Activated CD4-positive, alpha-beta T cell treated with anti-CD3 and anti-CD28 coated beads for 1 hour (primary cell): ENCODE data around the gene TDRD6.
"Not testable (repeated sequence)": the region's sequence is repeated elsewhere in the genome, so short reads cannot be mapped to it uniquely, and the experiment has no call there.

Experiments
- DNase-seq: peaks from one replicate; pipeline ENCODE4 v3.0.0-alpha.2; 2020

TDRD6 gene

DNA sequence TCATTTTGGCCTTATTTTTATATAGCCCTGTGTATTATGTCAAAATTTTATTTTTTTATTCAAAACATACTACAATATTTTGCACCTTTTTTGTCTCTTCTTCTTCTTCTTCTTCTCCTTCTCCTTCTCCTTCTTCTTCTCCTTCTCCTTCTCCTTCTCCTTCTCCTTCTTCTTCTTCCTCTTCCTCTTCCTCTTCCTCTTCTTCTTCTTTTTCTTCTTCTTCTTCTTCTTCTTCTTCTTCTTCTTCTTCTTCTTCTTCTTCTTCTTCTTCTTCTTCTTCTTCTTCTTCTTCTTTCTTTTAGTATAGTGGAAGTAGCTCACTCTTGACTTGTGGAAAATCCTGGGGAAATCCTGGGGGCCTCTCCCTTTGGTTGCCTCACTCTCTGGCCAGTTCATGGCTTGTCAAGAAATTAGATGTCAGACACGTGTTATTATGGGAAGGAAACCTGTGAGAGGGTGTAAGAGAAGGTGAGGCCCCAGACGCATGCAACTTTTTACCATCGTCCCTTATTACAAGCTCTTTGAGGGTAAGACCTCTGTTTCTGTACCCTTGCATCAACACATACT, 56.6 kb downstream of the TDRD6 start:
- not testable (repeated sequence) for DNase-seq

DNA sequence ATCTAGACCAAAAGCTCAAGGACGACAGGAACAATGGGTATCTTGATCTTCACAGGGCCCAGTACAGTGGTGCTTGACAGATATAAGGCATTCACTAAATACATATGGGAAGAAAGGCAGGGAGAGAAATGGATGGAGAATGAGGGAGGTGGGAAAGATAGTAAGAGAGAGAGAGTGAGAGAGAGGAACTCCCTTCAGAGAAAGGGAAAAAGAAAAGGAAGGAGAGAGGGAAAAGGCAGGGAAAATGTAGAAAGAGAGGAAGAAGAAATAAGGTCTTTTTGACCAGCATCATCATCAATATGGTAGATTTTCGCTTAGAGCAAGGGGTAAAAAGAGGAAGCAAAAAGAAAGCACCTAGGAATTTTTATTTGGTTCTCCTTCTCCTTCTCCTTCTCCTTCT, 58.3 kb downstream of the TDRD6 start:
- DNase-seq, result no peak

DNA sequence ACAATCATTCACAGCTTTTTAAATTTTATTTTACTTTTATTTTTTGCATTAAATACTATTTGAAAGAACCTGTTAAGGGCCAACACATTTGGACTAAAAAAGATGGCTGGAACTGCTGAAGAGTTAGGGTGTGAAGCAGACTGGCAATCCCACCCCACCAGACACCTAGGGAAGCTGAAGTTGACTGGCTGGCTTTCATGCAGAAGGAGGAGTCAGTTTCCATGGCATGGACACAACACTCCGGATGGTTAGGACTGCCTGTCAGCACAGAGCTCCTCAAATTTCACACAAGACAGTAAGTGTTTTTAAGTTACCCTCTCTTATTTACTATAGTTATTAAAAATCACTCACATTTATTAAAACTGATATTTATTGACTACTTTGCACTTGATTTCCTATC, 59.0 kb downstream of the TDRD6 start, which contains the start of gene ANKRD66:
Gene ANKRD66 (plus strand): TSS at position 238 of the 400 bp plus-strand sequence. CDS start 5,016 bp downstream, outside the sequence.
- no peak for DNase-seq

DNA sequence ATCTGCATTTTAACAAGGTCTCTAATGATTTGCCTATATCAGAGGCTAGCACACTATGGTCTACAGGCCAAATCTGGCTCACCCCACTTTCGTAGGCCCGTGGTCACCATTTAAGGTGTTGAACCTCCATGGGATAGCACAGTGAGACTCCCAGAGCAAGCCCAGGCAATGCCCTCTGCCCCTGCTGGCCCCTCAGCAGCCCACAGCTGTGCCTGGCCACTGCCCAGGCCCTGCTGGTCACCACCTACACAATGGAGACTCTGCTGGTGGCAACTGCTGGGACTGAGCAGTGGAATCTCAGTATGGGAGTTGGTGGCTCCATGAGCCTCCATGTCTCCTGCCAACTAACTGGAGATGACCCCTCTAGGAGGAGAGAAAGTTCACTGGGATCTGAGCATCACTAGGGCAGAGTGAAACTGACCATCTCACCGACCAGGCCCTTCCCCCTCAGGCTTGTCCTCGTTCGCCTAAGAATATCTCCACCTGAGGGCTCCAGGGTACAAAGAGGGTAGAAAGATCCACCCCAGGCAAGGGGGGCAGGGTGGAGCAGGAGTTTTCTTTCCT, 61.3 kb downstream of the TDRD6 start:
- no peak for DNase-seq

DNA sequence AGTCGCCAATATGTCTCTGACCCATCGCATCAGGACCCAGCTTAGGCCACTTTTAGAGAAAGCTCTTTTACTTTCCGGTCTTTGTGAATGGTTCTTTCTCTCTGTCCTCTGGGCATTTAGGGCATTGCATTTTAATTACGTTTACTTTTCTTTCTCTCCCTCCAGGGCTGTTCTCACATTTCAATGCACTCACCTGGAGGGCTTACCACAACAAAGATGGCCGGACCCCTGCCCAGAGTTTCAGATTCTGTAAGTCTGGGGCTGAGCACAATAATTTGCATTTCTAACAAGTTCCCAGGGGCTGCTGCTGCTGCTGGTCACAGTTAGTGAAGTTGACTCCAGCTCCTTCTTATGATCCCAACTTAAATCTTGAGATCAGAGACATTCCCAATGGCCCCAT, 62.0 kb downstream of the TDRD6 start:
- DNase-seq, result no peak

DNA sequence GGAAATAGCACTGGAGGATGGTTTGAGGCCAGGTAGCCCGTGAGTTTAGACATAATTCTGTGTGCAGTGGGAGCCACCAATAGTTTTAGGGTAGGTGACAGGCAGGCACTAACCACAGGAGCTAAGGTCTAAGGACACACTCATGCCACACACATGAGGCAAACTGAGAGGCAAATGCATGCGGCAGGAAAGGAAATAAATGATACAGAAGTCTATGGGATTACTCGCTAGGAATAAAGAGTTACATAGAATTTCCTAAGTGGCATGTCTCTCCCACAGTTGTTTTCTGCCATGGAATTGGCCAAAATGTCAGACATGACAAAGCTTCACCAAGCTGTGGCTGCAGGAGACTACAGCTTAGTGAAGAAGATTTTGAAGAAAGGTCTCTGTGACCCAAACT, 64.0 kb downstream of the TDRD6 start:
- no peak for DNase-seq
